Astrocyte of the spinal cord (primary cell): ENCODE results near the gene PSMA3.
"Not testable (repeated sequence)": the region's sequence is repeated elsewhere in the genome, so short reads cannot be mapped to it uniquely, and the experiment has no call there.

Experiments
- DNase-seq: peaks from one replicate; pipeline ENCODE4 v3.0.0; 2011; ENCODE audit warnings: low read depth, low spot score
- H3K4me3 ChIP-seq: 2 replicates; pipeline ENCODE4 v1.5.1; 2011; ENCODE audit warnings: low read depth, mild to moderate bottlenecking, low read length, moderate library complexity
- CTCF ChIP-seq: IDR thresholded peaks from 2 replicates; pipeline ENCODE4 v1.5.1; 2012; ENCODE audit warnings: low read depth, mild to moderate bottlenecking, low read length, inconsistent platforms
- in situ Hi-C: cut with HindIII; loops from 2 replicates; pipeline ENCODE4 v1.10.0; 2017; ENCODE audit warnings: low sequenced_read_pairs

PSMA3 gene

GRCh38 chr14:58239244-58240195, 5.1 kb upstream of the PSMA3 start:
- in situ Hi-C loops, result no loop called here
- H3K4me3 ChIP-seq, result peak overlapping the region; percentile 59
- DNase-seq, result peak; percentile 75
- no peak for TF ChIP-seq CTCF

GRCh38 chr14:58243790-58244555, 670 bp upstream of the PSMA3 start:
- DNase-seq, result peak; percentile 7
- in situ Hi-C loops, result no loop called here
- no peak for TF ChIP-seq CTCF
- H3K4me3 ChIP-seq, result peak overlapping the region; percentile 93

GRCh38 chr14:58245562-58245961, 919 bp downstream of the PSMA3 start:
- in situ Hi-C loops, result no loop called here
- peak overlapping the region; percentile 93 for H3K4me3 ChIP-seq
- DNase-seq, result no peak
- no peak for TF ChIP-seq CTCF

- TF ChIP-seq CTCF, result no peak
- in situ Hi-C loops, result no loop called here
- DNase-seq, result no peak
- no peak overlapping the region for H3K4me3 ChIP-seq
These were observed 5.0 kb downstream of the PSMA3 start for GRCh38 chr14:58249611-58250010.

- TF ChIP-seq CTCF, result no peak
- in situ Hi-C loops, result no loop called here
- no peak for DNase-seq
- no peak overlapping the region for H3K4me3 ChIP-seq
These were observed 13.5 kb downstream of the PSMA3 start for GRCh38 chr14:58258156-58258555.

- in situ Hi-C loops, H3K4me3 ChIP-seq, DNase-seq: not testable (repeated sequence)
These were observed 17.4 kb downstream of the PSMA3 start for GRCh38 chr14:58262005-58262404.

GRCh38 chr14:58265401-58265800, 20.8 kb downstream of the PSMA3 start:
- in situ Hi-C loops, result no loop called here
- DNase-seq, result no peak
- H3K4me3 ChIP-seq, result no peak overlapping the region
- TF ChIP-seq CTCF, result no peak
